ENCODE data around the gene RAB25.

- TF ChIP-seq CTCF (IDR thresholded peaks at IDR 0.05), result no peak
- no peak for TF ChIP-seq POLR2A (IDR thresholded peaks at IDR 0.05)
These were observed 58.7 kb downstream of the RAB25 start for GRCh38 chr1:156119503-156120209.

Measured in lower leg skin (tissue), 3 donors.